ENCODE results near the gene USP3. TPM values are rescaled to one million over a fixed set of nuclear protein-coding genes. Genes with fewer than 3 reads are reported as not detected.

The USP3 gene
- total RNA-seq, 1 donor from 2014 or later, result 74.5 TPM

DNA sequence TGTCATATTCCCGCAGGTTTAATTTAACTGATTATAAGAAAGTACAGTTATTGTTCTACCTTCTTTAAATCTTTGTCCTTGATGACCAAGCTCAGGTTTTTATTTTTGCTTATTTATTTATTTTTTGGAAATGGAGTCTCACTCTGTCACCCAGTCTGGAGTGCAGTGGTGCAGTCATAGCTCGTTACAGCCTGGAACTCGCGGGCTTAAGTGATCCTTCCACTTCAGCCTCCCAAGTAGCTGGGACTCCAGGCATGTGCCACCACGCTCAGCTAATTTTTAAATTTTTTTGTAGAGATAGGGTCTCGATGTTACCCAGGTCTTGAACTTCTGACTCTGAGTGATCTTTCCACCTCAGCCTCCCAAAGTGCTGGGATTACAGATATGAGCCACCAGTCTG is 8.9 kb downstream of the USP3 start:
- Histone ChIP-seq H3K9me3 (no peaks in the 10 kb centered on the region), H3K4me3 (no peak overlapping the region), H3K4me1 (peaks cover 85% of the 10 kb centered on the region), H3K27ac (no peak overlapping the region), H3K27me3 (ENCODE audit: low read depth) (no peaks in the 10 kb centered on the region), H3K36me3 (no peaks in the 10 kb centered on the region)
- ATAC-seq (no peak), DNase-seq (no peak)
- TF ChIP-seq, protein P1, sequence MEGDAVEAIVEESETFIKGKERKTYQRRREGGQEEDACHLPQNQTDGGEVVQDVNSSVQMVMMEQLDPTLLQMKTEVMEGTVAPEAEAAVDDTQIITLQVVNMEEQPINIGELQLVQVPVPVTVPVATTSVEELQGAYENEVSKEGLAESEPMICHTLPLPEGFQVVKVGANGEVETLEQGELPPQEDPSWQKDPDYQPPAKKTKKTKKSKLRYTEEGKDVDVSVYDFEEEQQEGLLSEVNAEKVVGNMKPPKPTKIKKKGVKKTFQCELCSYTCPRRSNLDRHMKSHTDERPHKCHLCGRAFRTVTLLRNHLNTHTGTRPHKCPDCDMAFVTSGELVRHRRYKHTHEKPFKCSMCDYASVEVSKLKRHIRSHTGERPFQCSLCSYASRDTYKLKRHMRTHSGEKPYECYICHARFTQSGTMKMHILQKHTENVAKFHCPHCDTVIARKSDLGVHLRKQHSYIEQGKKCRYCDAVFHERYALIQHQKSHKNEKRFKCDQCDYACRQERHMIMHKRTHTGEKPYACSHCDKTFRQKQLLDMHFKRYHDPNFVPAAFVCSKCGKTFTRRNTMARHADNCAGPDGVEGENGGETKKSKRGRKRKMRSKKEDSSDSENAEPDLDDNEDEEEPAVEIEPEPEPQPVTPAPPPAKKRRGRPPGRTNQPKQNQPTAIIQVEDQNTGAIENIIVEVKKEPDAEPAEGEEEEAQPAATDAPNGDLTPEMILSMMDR (IDR thresholded peaks at IDR 0.05), result no peak
- intact Hi-C loops (cut with DNase I), result no loop called here

DNA sequence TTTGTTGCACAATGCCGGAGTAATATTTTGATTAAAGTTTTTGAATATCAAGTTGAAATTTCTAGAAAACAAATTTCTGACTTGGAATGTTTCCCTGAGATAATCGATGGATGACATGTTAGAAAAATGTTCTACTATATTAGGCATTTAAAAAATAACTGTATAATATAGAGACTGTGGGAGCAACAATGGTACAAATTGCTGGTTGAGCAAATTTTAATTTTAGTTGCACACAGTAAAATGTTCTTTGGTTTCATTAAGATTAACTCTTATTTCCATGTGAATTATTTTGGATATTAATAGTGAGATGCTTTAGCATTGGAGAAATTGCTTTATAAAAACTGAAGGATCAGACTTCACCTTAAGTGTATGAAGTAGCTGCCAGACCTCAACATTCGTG is 9.3 kb downstream of the USP3 start:
- no peak for DNase-seq
- H3K4me1 ChIP-seq, result peaks cover 83% of the 10 kb centered on the region
- no peaks in the 10 kb centered on the region for H3K9me3 ChIP-seq
- ATAC-seq, result no peak
- no peak overlapping the region for H3K4me3 ChIP-seq
- TF ChIP-seq, protein P1 (IDR thresholded peaks at IDR 0.05), result no peak
- intact Hi-C loops (cut with DNase I), result no loop called here
- no peaks in the 10 kb centered on the region for H3K27me3 ChIP-seq (ENCODE audit: low read depth)
- no peaks in the 10 kb centered on the region for H3K36me3 ChIP-seq
- H3K27ac ChIP-seq, result no peak overlapping the region

DNA sequence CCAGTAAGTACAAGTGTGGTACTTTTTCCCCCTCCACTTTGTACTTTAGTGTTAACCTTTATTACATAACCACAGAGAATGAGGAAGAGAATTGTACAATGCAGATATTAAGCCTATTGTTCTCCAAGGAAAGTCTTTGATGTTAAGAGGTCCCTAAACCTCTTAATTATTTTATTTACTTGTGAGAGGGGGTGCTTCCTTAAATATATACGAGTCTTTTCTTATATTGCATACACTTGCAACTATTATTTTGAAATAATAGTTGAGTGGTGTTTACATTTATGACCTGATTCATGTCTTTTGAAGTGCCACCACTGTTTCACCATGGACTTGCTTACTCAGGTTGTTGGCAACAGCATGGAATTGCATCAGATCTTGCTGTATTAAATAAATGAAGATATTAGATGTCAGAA is 10.1 kb downstream of the USP3 start:
- peak; percentile 57 to 72 for ATAC-seq
- intact Hi-C loops (cut with DNase I), result no loop called here

DNA sequence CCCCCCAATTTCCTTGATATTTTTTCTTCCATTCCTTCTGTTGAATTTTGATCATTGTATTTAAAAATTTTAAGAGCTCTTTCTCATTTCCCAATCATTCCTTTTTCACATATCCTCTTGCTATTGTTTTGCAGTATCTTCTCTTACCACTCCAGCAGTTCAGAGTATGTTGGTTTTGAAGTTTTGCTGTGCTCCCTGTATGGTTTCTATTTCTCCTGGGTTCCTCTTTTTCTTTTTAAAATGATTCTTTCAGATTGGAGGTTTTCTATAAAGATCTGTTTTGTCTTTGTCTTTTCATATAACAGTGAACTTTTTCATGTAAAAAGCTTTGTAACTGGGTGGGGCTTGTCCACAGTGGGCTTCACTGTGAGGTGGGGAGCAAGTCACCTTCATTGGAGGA is 12.8 kb downstream of the USP3 start:
- H3K27ac ChIP-seq, result no peak overlapping the region
- no peaks in the 10 kb centered on the region for H3K36me3 ChIP-seq
- H3K4me3 ChIP-seq, result no peak overlapping the region
- DNase-seq, result no peak
- no peak for ATAC-seq
- H3K27me3 ChIP-seq (ENCODE audit: low read depth), result no peaks in the 10 kb centered on the region
- TF ChIP-seq, protein P1 (IDR thresholded peaks at IDR 0.05), result no peak
- no peaks in the 10 kb centered on the region for H3K9me3 ChIP-seq
- intact Hi-C loops (cut with DNase I), result no loop called here
- H3K4me1 ChIP-seq, result peaks cover 91% of the 10 kb centered on the region

More for the DNA sequence above, 10.1 kb downstream of the USP3 start:
- Histone ChIP-seq H3K4me1 (peaks cover 83% of the 10 kb centered on the region), H3K27ac (no peak overlapping the region), H3K4me3 (no peak overlapping the region), H3K36me3 (no peaks in the 10 kb centered on the region), H3K9me3 (no peaks in the 10 kb centered on the region), H3K27me3 (ENCODE audit: low read depth) (no peaks in the 10 kb centered on the region)
- no peak for DNase-seq
- TF ChIP-seq, protein P1 (IDR thresholded peaks at IDR 0.05), result no peak

DNA sequence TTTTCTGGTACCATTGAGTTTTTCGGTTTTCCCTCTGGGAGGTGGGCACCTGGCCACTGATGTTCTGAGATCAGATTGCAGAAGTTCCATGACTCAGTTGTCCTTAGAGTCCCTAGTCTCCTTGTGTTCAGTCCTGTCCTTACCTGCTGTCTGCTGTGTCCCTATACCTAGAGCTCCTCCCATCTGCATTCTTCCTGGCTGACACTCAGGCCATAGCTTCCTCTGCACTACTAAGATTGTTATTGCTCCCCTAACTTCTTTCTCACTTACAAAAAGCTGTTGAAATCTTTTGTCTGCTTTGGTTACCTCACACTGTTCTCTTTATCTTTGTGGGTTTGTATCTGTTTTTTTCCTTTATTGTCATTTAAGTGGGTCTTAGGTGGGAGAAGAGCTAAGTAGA is 13.2 kb downstream of the USP3 start:
- TF ChIP-seq, protein P1 (IDR thresholded peaks at IDR 0.05), result no peak
- peaks cover 95% of the 10 kb centered on the region for H3K4me1 ChIP-seq
- H3K4me3 ChIP-seq, result no peak overlapping the region
- no peaks in the 10 kb centered on the region for H3K9me3 ChIP-seq
- intact Hi-C loops (cut with DNase I), result no loop called here
- H3K27ac ChIP-seq, result no peak overlapping the region
- no peak for DNase-seq
- H3K27me3 ChIP-seq (ENCODE audit: low read depth), result no peaks in the 10 kb centered on the region
- no peaks in the 10 kb centered on the region for H3K36me3 ChIP-seq
- peak; percentile 34 to 63 for ATAC-seq

DNA sequence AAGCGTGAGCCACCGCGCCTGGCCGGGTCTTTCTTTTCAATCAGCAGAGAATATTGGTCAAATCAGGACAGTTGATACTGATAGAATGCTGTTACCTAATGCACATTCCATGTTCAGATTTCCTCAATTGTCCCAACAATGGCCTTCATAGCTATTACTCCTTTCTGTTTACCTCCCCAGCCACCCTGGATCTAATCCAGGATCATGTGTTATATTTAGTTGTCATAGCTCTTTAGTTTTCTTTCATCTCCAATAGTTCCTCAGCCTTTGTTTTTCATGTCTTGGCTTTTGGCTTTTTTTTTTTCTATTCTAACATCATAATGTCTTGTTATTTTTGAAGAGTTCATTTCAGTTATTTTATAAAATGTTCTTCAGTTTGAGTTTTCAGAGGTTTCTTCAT is 14.6 kb downstream of the USP3 start:
- Histone ChIP-seq H3K4me3 (no peak overlapping the region), H3K36me3 (no peaks in the 10 kb centered on the region), H3K9me3 (no peaks in the 10 kb centered on the region), H3K4me1 (peaks cover 95% of the 10 kb centered on the region), H3K27me3 (ENCODE audit: low read depth) (no peaks in the 10 kb centered on the region), H3K27ac (no peak overlapping the region)
- TF ChIP-seq, protein P1 (IDR thresholded peaks at IDR 0.05), result no peak
- intact Hi-C loops (cut with DNase I), result no loop called here
- DNase-seq (no peak), ATAC-seq (no peak)

Data from lower lobe of right lung (tissue), 2 donors.